SH-SY5Y (cell line): ENCODE results near the gene ACSL3.

Experiments used
- GATA2 ChIP-seq: IDR thresholded peaks from 2 replicates; pipeline ENCODE4 v1.6.1; 2011; ENCODE audit warnings: mild to moderate bottlenecking, low read depth, low read length
- GATA3 ChIP-seq: IDR thresholded peaks from 2 replicates; pipeline ENCODE4 v1.6.1; 2011; ENCODE audit warnings: low read depth, mild to moderate bottlenecking, low read length, moderate library complexity

DNA sequence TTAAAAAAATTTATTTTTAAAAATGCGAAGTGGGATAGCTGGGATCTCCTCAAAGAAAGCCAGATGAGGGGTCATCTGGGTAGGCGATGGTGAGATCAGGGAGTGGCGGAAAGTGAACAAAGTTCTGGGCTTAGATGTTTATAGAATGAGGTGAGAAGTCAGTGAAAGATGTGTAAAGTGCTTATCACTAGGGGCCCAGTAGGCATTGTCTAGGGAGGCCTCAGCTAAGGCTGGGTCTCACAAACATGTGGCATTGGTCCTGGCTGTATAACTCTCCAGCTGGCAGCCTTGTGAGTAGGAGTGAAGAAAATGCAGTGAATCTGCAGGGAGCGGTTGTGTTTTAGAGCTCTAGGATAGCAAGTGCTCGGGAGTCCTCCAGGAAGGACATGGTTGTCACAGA is 10.5 kb downstream of the ACSL3 start:
- TF ChIP-seq GATA2 (no peak), GATA3 (no peak)
